ENCODE data around the gene OLFML2A. TPM values are rescaled to one million over a fixed set of nuclear protein-coding genes. Genes with fewer than 3 reads are reported as not detected.

OLFML2A gene
- total and polyA plus RNA-seq, 2 of the 13 experiments (the other 11 are each of a cell fraction or from before 2014, with no cell fraction given), result 0.01 to 0.02 TPM

- H4K20me1 ChIP-seq (ENCODE audit: insufficient read depth, low read length), result no peaks in the 10 kb centered on the region
- H3K4me2 ChIP-seq (ENCODE audit: low read depth, low read length), result peak overlapping the region; percentile 70
- no peak overlapping the region for H3K9ac ChIP-seq (ENCODE audit: insufficient read depth, low read depth, low read length)
- peak; percentile 73 for ATAC-seq
- peaks cover 0 to 6% of the 10 kb centered on the region in 2 experiments; a peak in 2 of 5 replicates for H3K27me3 ChIP-seq (ENCODE audit: control insufficient read depth in 1 of 2, insufficient read depth in 2 of 2, low read length in 2 of 2)
- ChIA-PET POLR2A (interaction anchor here (0.8 to 1.6 kb wide), 3 partner anchors 22 to 29 kb away, joined by 3 to 10 read pairs (median 4); partner anchors contain the start of genes ARPC5L and RPL35), CTCF (ENCODE audit: low intra/inter-chr PET ratio, low total read pairs) (interaction anchor here (0.8 to 2.8 kb wide), 6 partner anchors 12 to 68 kb away, joined by 3 to 16 read pairs (median 7); partner anchors contain the start of gene WDR38)
- in situ Hi-C loops (cut with HindIII; ENCODE audit: extremely low pct_ligation_motif_present, low pct_unique_long_range_greater_than_20kb) (loop anchor here (10.0 kb wide), 1 partner anchor 45 kb away; no protein-coding TSS in a partner anchor), intact Hi-C loops (cut with micrococcal nuclease; ENCODE audit: unreplicated experiment) (no loop called here)
- BruUV-seq (replicated peaks), result no TSS peak
- FAIRE-seq, result peak; percentile 68
- H3K4me3 ChIP-seq (replicated peaks in 1 of 3; ENCODE audit: insufficient read depth in 1 of 3, low read depth in 2 of 3, low read length in 3 of 3), result peak overlapping the region in 1 of 3 experiments; percentile 60; a peak in 1 of 6 replicates
- no peak overlapping the region for H2AFZ ChIP-seq (ENCODE audit: low read length)
- DNase-seq (ENCODE audit: low spot score), result peak; percentile 43
- H3K79me2 ChIP-seq (ENCODE audit: insufficient read depth, low read length), result no peaks in the 10 kb centered on the region
- H3K9me3 ChIP-seq (ENCODE audit: low read length), result no peaks in the 10 kb centered on the region
- no peaks in the 10 kb centered on the region for H3K36me3 ChIP-seq (replicated peaks in 1 of 2; ENCODE audit: control insufficient read depth in 1 of 2, insufficient read depth in 2 of 2, low read length in 2 of 2)
- H3K27ac ChIP-seq (ENCODE audit: extremely low read length, insufficient read depth, low read length), result no peak overlapping the region
- WGBS (ENCODE audit: low lambda C conversion rate), result 3% methylated on average over 7 of the region's 12 CpGs
- peaks cover 34% of the 10 kb centered on the region for H3K4me1 ChIP-seq (ENCODE audit: insufficient read depth, low read length)
- TF ChIP-seq DZIP1 (CRISPR knock-in tag; IDR thresholded peaks at IDR 0.05) (no peak), HNRNPL (IDR thresholded peaks at IDR 0.05; ENCODE audit: low read depth, low read length) (peak; percentile 30; the same call in 1 of the 2 replicates), ZNF572 (CRISPR knock-in tag; IDR thresholded peaks at IDR 0.05) (0 out of 2 replicates have a peak, but pooled peaks have one; percentile 36), ZNF547 (CRISPR knock-in tag; IDR thresholded peaks at IDR 0.05) (0 out of 2 replicates have a peak, but pooled peaks have one; percentile 62), AGO1 (IDR thresholded peaks at IDR 0.05; ENCODE audit: low read depth, low read length, poor library complexity, severe bottlenecking) (peak; percentile 32), HOXA3 (CRISPR knock-in tag; IDR thresholded peaks at IDR 0.05) (no peak), GFI1 (CRISPR knock-in tag; IDR thresholded peaks at IDR 0.05; ENCODE audit: borderline replicate concordance) (peak; percentile 97), ZNF761 (CRISPR knock-in tag; conservative IDR thresholded peaks at IDR 0.05) (peak; percentile 43; the same call in 1 of the 2 replicates), PHF21A (CRISPR knock-in tag; IDR thresholded peaks at IDR 0.05) (peak; percentile 57; the same call in 1 of the 2 replicates), ZNF331 (CRISPR knock-in tag; IDR thresholded peaks at IDR 0.05) (no peak), ZMYM2 (CRISPR knock-in tag; IDR thresholded peaks at IDR 0.05) (0 out of 2 replicates have a peak, but pooled peaks have one; percentile 38), ARID4A (CRISPR knock-in tag; IDR thresholded peaks at IDR 0.05; ENCODE audit: borderline replicate concordance) (peak; percentile 34; the same call in 1 of the 2 replicates), CBX1 (IDR thresholded peaks at IDR 0.05; ENCODE audit: low read depth) (no peak)
- TF ChIP-seq, protein P1, sequence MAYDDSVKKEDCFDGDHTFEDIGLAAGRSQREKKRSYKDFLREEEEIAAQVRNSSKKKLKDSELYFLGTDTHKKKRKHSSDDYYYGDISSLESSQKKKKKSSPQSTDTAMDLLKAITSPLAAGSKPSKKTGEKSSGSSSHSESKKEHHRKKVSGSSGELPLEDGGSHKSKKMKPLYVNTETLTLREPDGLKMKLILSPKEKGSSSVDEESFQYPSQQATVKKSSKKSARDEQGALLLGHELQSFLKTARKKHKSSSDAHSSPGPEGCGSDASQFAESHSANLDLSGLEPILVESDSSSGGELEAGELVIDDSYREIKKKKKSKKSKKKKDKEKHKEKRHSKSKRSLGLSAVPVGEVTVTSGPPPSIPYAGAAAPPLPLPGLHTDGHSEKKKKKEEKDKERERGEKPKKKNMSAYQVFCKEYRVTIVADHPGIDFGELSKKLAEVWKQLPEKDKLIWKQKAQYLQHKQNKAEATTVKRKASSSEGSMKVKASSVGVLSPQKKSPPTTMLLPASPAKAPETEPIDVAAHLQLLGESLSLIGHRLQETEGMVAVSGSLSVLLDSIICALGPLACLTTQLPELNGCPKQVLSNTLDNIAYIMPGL (CRISPR knock-in tag; IDR thresholded peaks at IDR 0.05; ENCODE audit: borderline replicate concordance in 1 of 2, low read depth in 1 of 2), result 0 out of 4 replicates have a peak, but pooled peaks of 1 of the 2 experiments have one; percentile 47
These were observed 62.8 kb downstream of the OLFML2A start for GRCh38 chr9:124839612-124840299.

Data from HepG2 (cell line).